DND-41 (cell line): ENCODE data around the gene ROBO2.

ENCODE experiments used
- CTCF ChIP-seq: IDR thresholded peaks from 2 replicates; pipeline ENCODE4 v1.5.1; 2012; ENCODE audit warnings: borderline replicate concordance, low read length, moderate library complexity, mild to moderate bottlenecking; ENCODE audit not compliant: poor library complexity, severe bottlenecking; ENCODE audit errors: extremely low read depth
- EZH2 ChIP-seq: IDR thresholded peaks from 3 replicates; pipeline ENCODE4 v1.6.1; 2012; ENCODE audit warnings: borderline replicate concordance, low read depth, mild to moderate bottlenecking, moderate library complexity, low read length, inconsistent platforms; ENCODE audit not compliant: severe bottlenecking

- no peak for TF ChIP-seq EZH2
- TF ChIP-seq CTCF: no peak
Observed at GRCh38 chr3:77191640-77192039, 151.7 kb downstream of the ROBO2 start.
